GM12878 (cell line): Measurements from ENCODE around the gene CUTA. TPM values are rescaled to one million over a fixed set of nuclear protein-coding genes. Genes with fewer than 3 reads are reported as not detected.

Experiments
- CBX3 ChIP-seq: fragments of 200-600 bp; sonication (generic); IDR thresholded peaks from 2 replicates; pipeline ENCODE4 v1.6.1; 2016; ENCODE audit warnings: low read depth, borderline replicate concordance
- EED ChIP-seq: sonication (generic); IDR thresholded peaks from 2 replicates; pipeline ENCODE4 v1.6.1; 2016; ENCODE audit warnings: antibody characterized with exemption, low read depth
- EP300 ChIP-seq, 2 experiments: fragments of 150-350 bp in 1 of 2; IDR thresholded peaks; 2 replicates each; pipeline ENCODE4 v1.6.1; 2011 to 2012; ENCODE audit warnings: low read depth in 2 of 2, low read length in 2 of 2, borderline replicate concordance in 1 of 2, improper control_type of control experiment in 1 of 2, inconsistent platforms in 1 of 2; ENCODE audit not compliant: control insufficient read depth in 1 of 2
- GABPA ChIP-seq: IDR thresholded peaks from 2 replicates; pipeline ENCODE4 v1.6.1; 2014; ENCODE audit warnings: antibody characterized with exemption, low read depth, mild to moderate bottlenecking, inconsistent platforms
- IKZF1 ChIP-seq: fragments of 450-650 bp; conservative IDR thresholded peaks from 2 replicates; pipeline ENCODE4 v1.6.1; 2017; ENCODE audit warnings: antibody characterized with exemption, mild to moderate bottlenecking
- KAT2A ChIP-seq: conservative IDR thresholded peaks from 2 replicates; pipeline ENCODE4 v1.6.1; 2011; ENCODE audit warnings: low read depth, low read length; ENCODE audit not compliant: control insufficient read depth
- MEF2A ChIP-seq: IDR thresholded peaks from 2 replicates; pipeline ENCODE4 v1.6.1; 2011; ENCODE audit warnings: low read depth, mild to moderate bottlenecking, low read length, moderate library complexity; ENCODE audit not compliant: insufficient read depth
- MYC ChIP-seq: IDR thresholded peaks from 2 replicates; pipeline ENCODE4 v1.6.1; 2011; ENCODE audit warnings: mild to moderate bottlenecking, low read length, moderate library complexity, inconsistent platforms; ENCODE audit not compliant: insufficient read depth, insufficient replicate concordance, insufficient read length, severe bottlenecking
- PAX5 ChIP-seq: IDR thresholded peaks from 2 replicates; pipeline ENCODE4 v1.6.1; 2011; ENCODE audit warnings: low read depth, low read length, borderline replicate concordance
- PRDM15 ChIP-seq: fragments of 450-650 bp; formaldehyde crosslinking; IDR thresholded peaks from 2 replicates; pipeline ENCODE4 v1.4.0; 2020; ENCODE audit warnings: mild to moderate bottlenecking, moderate library complexity
- RAD21 ChIP-seq: IDR thresholded peaks from 2 replicates; pipeline ENCODE4 v1.6.1; 2011; ENCODE audit warnings: mild to moderate bottlenecking, low read depth, low read length, moderate library complexity; ENCODE audit not compliant: insufficient read depth
- RB1 ChIP-seq: fragments of 450-650 bp; formaldehyde crosslinking; IDR thresholded peaks from 2 replicates; pipeline ENCODE4 v1.6.1; 2017; ENCODE audit warnings: mild to moderate bottlenecking, borderline replicate concordance
- RBBP5 ChIP-seq: fragments of 200-600 bp; sonication (generic); conservative IDR thresholded peaks from 2 replicates; pipeline ENCODE4 v1.6.1; 2016
- ZNF592 ChIP-seq: fragments of 450-650 bp; IDR thresholded peaks from 2 replicates; pipeline ENCODE4 v1.6.1; 2017; ENCODE audit warnings: mild to moderate bottlenecking, moderate library complexity
- polyA plus RNA-seq, 11 experiments: library from polyadenylated mRNA; depleted of rRNA in 4 of 11; unstranded in 6 of 11; stranded (reverse) in 5 of 11; fragments of >200 nt; fragmentation: Nextera tagmentation in 4 of 11; fragmentation: Illumina TruSeq in 1 of 11; extraction: Ambion mirVana in 4 of 11; extraction: Trizol in 1 of 11; gene quantifications; 1 replicate in 1 of 11; 2 replicates in 10 of 11; pipeline versions ENCODE4 v1.2.1 to v1.2.3, GENCODE V29; 2011 to 2016; ENCODE audit warnings: inconsistent platforms in 2 of 11, missing spikeins in 2 of 11, low read depth in 1 of 11
- total RNA-seq, 4 experiments: library from RNA; depleted of rRNA in 3 of 4; stranded (reverse); fragments of >200 nt in 3 of 4; fragmentation: Illumina TruSeq in 1 of 4; extraction: Trizol in 1 of 4; gene quantifications; 2 replicates each; pipeline versions ENCODE4 v1.2.1 to v1.2.3, GENCODE V29; 2013 to 2021

Gene CUTA
- total and polyA plus RNA-seq, 10 of the 15 experiments (the other 5 are each of a cell fraction or from before 2014, with no cell fraction given): 102 to 293 (median 189) TPM

DNA sequence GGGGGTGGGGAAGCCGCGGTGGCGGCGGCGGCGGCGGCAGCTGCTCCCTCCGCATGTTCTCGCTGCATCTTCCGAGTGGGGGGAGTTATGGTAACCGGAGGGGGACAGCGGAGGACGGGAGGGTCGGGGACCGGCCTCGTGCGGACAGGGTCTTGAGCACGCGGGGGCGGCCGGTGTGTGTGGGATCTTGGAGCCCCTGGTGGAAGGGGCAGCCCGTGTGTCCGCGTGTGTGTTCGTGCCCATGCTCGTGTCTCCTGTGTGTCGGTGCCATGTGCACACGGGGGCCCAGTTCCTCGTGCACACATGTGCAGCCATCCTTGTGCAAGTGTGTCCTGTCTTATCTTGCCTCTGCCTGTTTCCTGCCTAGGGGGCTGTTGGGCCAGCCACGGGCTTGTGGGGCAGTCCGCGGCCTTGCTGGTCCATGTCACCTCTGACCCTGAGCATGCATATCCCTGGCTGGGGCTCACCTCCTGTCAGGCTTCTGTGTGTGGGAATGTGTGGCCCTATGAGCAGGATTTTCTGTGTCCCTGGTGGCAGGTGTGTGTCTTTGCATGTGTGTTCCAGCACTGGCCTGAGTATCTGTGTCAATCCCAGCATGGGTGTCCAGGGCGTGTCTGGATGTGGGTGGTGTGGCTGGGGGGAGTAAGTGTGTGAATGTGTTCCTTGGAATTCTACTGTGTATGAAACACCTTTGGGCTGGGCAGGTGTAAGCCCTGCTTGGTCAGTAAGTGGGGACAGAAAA lies 10.5 kb upstream of the CUTA start (continued):
- TF ChIP-seq ZNF592: no peak
- TF ChIP-seq IKZF1: peak; percentile 29
- TF ChIP-seq RB1: no peak
- TF ChIP-seq KAT2A: no peak
- TF ChIP-seq GABPA: no peak
- TF ChIP-seq PRDM15 (CRISPR knock-in tag): no peak
- TF ChIP-seq PAX5: no peak
- TF ChIP-seq EED: peak; percentile 59; the same call in 1 of the 2 replicates
- TF ChIP-seq CBX3: no peak
- peak; percentile 20; the same call in 1 of the 2 replicates for TF ChIP-seq RAD21
- no peak for TF ChIP-seq EP300 (IDR thresholded peaks at IDR 0.05; ENCODE audit: borderline replicate concordance in 1 of 2, control insufficient read depth in 1 of 2, low read depth in 2 of 2, low read length in 2 of 2)
- TF ChIP-seq MYC: peak; percentile 78
- TF ChIP-seq RBBP5: no peak
- no peak for TF ChIP-seq MEF2A
